WERI-Rb-1 (cell line): ENCODE results near the gene CAMKMT.
A peak's percentile ranks its signal among the peaks of the same experiment; 100 is the strongest.

Source experiments
- DNase-seq: peaks from one replicate; pipeline ENCODE4 v3.0.0-alpha.2; 2020
- H3K27ac ChIP-seq: fragments of 250-450 bp; sonication (Bioruptor Pico); 2 replicates; pipeline ENCODE4 v1.5.1; 2020; ENCODE audit warnings: mild to moderate bottlenecking, moderate library complexity
- H3K27me3 ChIP-seq: fragments of 250-450 bp; sonication (Bioruptor Pico); 2 replicates; pipeline ENCODE4 v1.5.1; 2021; ENCODE audit warnings: mild to moderate bottlenecking, low read depth, moderate library complexity; ENCODE audit not compliant: insufficient read depth, severe bottlenecking
- H3K36me3 ChIP-seq: fragments of 250-450 bp; sonication (Bioruptor Pico); 2 replicates; pipeline ENCODE4 v1.5.1; 2020; ENCODE audit warnings: mild to moderate bottlenecking, moderate library complexity
- H3K4me3 ChIP-seq: 2 replicates; pipeline ENCODE4 v1.5.1; 2011; ENCODE audit warnings: low read depth, mild to moderate bottlenecking, control low read depth, low read length
- H3K9me3 ChIP-seq: fragments of 250-450 bp; sonication (Bioruptor Pico); 2 replicates; pipeline ENCODE4 v1.5.1; 2021; ENCODE audit warnings: mild to moderate bottlenecking, moderate library complexity; ENCODE audit not compliant: severe bottlenecking
- TF ChIP-seq, protein P1 (sequence below): IDR thresholded peaks from 2 replicates; pipeline ENCODE4 v1.5.1; 2011; ENCODE audit warnings: low read depth, mild to moderate bottlenecking, control low read depth, inconsistent platforms, low read length

CAMKMT gene

GRCh38 chr2:44805401-44806235 lies 443.9 kb downstream of the CAMKMT start:
- Histone ChIP-seq H3K27me3 (no peaks in the 10 kb centered on the region), H3K9me3 (no peaks in the 10 kb centered on the region), H3K27ac (no peak overlapping the region), H3K4me3 (no peak overlapping the region), H3K36me3 (no peaks in the 10 kb centered on the region)
- TF ChIP-seq, protein P1, sequence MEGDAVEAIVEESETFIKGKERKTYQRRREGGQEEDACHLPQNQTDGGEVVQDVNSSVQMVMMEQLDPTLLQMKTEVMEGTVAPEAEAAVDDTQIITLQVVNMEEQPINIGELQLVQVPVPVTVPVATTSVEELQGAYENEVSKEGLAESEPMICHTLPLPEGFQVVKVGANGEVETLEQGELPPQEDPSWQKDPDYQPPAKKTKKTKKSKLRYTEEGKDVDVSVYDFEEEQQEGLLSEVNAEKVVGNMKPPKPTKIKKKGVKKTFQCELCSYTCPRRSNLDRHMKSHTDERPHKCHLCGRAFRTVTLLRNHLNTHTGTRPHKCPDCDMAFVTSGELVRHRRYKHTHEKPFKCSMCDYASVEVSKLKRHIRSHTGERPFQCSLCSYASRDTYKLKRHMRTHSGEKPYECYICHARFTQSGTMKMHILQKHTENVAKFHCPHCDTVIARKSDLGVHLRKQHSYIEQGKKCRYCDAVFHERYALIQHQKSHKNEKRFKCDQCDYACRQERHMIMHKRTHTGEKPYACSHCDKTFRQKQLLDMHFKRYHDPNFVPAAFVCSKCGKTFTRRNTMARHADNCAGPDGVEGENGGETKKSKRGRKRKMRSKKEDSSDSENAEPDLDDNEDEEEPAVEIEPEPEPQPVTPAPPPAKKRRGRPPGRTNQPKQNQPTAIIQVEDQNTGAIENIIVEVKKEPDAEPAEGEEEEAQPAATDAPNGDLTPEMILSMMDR: no peak
- no peak for DNase-seq

DNA sequence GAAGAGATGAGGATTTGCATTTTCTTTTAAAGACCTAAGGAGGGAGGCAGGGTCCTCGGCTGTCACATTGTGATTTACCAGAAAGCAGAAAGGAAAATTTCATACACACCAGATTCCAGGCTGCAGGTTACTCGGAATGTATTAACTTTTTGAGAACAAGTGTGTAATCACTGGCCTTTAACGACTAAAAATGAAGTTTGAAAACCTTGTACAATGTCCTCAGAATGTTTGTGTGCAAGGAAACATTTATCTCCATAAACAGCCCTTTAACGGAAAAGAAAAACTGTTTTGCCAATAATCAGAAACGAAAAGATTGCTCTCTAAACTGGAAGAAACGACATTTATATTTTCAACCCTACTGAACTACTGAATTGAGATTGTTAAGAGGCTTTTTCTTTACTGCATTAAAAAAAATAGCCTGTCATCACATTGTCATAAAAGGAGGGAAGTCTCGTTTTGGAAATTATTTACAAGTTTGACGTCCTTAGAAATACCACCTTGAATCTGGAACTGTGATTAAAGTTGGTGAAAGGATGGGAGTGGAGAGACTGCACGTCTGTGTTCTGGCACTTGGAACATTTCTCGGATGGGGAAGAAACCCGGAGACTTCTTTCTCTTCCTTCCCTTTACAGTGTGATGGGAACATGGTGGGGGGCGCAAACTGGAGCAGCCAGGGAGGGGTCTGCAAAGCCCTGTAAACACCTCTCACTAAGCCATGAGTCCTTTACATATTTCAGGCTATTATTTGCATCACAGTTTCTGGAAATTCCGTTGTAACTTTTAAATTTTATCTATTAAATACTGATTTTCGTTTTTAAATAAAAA lies 445.7 kb downstream of the CAMKMT start:
- Histone ChIP-seq H3K36me3 (no peaks in the 10 kb centered on the region), H3K9me3 (no peaks in the 10 kb centered on the region), H3K27ac (no peak overlapping the region), H3K27me3 (no peaks in the 10 kb centered on the region), H3K4me3 (no peak overlapping the region)
- peak; percentile 6 for DNase-seq
- TF ChIP-seq, protein P1: no peak

DNA sequence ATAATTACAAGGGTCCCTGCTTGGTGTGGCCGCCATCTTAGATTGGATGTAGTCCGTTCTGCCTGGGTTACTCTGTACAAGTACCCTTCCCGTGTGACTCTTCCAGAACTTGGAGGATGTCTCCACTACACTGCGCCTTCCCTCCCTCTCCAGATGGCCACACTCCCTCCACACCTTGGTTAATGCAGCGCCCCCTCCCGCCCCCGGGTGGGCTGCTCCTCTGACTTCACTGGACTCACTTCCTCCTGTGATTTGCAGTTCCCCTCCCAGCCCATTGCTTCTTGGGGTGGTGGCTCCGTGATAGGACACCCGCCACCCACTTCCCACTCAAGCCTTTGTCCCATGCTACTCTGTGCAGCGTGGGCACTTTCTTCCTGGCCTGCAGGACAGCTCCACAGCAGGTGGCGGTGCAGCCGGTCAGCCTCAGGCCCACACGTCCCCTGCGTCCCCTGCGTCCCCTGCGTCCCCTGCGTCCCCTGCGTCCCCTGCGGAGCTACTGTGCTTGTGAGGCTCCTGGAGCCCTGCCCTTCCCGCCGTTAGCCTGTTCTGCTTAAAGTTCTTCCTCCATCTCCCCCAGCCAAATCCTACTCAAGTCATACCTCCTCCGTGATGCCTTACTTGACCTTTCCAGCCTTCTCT lies 449.3 kb downstream of the CAMKMT start:
- DNase-seq: no peak
- TF ChIP-seq, protein P1: no peak
- H3K27ac ChIP-seq: no peak overlapping the region
- no peaks in the 10 kb centered on the region for H3K27me3 ChIP-seq
- H3K4me3 ChIP-seq: no peak overlapping the region
- no peaks in the 10 kb centered on the region for H3K9me3 ChIP-seq
- no peaks in the 10 kb centered on the region for H3K36me3 ChIP-seq

- no peak for DNase-seq
Observed at GRCh38 chr2:44813165-44813564, 451.4 kb downstream of the CAMKMT start.

DNA sequence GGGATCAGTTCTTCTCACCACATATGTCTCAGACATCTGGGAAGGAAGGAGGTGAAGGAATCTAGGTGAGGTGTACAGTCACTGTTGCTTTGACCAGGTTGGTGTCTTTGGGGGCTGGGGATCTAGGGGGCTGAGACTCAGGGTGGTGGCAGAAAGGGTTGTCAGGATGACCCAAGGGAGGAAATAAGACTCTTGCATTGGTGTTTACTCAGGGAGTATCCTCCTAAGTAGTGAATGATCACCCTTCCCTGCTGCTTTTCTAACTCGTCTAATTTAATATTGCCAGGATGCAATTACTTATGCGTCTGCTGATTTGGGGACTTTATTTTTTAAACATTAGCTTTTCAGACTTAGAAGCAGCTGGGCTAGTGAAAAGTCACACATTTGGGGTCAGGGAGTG lies 451.9 kb downstream of the CAMKMT start:
- TF ChIP-seq, protein P1: no peak
- DNase-seq: no peak
- Histone ChIP-seq H3K4me3 (no peak overlapping the region), H3K27me3 (no peaks in the 10 kb centered on the region), H3K9me3 (no peaks in the 10 kb centered on the region), H3K36me3 (no peaks in the 10 kb centered on the region), H3K27ac (no peak overlapping the region)

More at GRCh38 chr2:44813165-44813564, 451.4 kb downstream of the CAMKMT start:
- H3K4me3 ChIP-seq: no peak overlapping the region
- TF ChIP-seq, protein P1: no peak
- no peak overlapping the region for H3K27ac ChIP-seq
- H3K9me3 ChIP-seq: no peaks in the 10 kb centered on the region
- no peaks in the 10 kb centered on the region for H3K27me3 ChIP-seq
- H3K36me3 ChIP-seq: no peaks in the 10 kb centered on the region
